ENCODE data around the gene FGF14. TPM values are rescaled to one million over a fixed set of nuclear protein-coding genes. Genes with fewer than 3 reads are reported as not detected.

The FGF14 gene
- polyA plus RNA-seq, 1 of the 3 experiments (the other 2 are of a cell fraction) = 0.20 TPM

DNA sequence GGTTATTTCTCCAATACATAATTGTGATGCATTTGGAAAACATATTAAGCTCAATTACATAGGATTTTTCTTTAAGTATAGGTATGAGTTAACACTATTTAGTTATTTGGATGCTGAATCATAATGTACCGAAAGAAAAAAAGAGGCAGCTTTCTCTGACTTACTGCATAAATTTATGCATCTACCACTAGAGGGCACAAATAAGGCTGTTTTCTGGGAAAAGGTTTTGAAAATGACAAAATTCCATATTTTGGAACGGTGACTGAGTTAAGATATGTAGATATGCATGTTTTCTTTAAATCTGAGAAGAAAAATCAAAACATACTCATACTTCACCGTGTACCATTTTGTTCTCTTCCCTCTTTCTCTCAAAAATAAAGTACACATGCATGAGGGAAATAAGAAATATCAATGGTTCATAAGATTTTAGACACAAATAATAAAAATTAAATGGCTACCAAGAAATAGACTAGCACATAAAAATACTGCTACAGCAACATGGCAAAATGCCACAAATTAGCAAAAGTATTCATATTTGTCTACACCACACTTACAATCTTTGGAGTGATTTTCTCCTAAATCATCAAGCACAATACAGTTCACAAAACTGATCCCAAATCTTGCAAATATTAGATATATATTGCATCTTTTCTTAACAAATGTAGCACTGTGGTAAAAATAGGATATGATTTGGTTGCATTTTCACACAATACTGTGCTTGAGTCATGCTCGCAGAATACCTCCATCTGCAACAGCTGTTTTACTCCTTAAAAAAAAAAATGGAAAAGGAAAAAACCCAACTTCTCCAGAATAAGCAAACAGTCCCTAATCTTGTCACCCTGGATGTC lies 260.0 kb downstream of the FGF14 start:
- no peaks in the 10 kb centered on the region for H3K79me2 ChIP-seq (ENCODE audit: insufficient read depth)
- H3K4me3 ChIP-seq (ENCODE audit: low read depth in 2 of 2, low read length in 1 of 2) = no peak overlapping the region
- TF ChIP-seq SMC3 (IDR thresholded peaks at IDR 0.05; ENCODE audit: low read depth, low read length) (peak; percentile 66), GATA2 (CRISPR knock-in tag; IDR thresholded peaks at IDR 0.05) (no peak), ELF1 (IDR thresholded peaks at IDR 0.05) (no peak), RAD21 (IDR thresholded peaks at IDR 0.05; ENCODE audit: low read length) (peak; percentile 74), GABPA (IDR thresholded peaks at IDR 0.05; ENCODE audit: low read depth) (no peak), MEF2A (IDR thresholded peaks at IDR 0.05; ENCODE audit: borderline replicate concordance, low read depth) (no peak), TEAD4 (IDR thresholded peaks at IDR 0.05; ENCODE audit: borderline replicate concordance, insufficient read depth) (no peak), POLR2AphosphoS5 (IDR thresholded peaks at IDR 0.05; ENCODE audit: low read depth, low read length) (no peak)
- TF ChIP-seq, protein P1, sequence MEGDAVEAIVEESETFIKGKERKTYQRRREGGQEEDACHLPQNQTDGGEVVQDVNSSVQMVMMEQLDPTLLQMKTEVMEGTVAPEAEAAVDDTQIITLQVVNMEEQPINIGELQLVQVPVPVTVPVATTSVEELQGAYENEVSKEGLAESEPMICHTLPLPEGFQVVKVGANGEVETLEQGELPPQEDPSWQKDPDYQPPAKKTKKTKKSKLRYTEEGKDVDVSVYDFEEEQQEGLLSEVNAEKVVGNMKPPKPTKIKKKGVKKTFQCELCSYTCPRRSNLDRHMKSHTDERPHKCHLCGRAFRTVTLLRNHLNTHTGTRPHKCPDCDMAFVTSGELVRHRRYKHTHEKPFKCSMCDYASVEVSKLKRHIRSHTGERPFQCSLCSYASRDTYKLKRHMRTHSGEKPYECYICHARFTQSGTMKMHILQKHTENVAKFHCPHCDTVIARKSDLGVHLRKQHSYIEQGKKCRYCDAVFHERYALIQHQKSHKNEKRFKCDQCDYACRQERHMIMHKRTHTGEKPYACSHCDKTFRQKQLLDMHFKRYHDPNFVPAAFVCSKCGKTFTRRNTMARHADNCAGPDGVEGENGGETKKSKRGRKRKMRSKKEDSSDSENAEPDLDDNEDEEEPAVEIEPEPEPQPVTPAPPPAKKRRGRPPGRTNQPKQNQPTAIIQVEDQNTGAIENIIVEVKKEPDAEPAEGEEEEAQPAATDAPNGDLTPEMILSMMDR (IDR thresholded peaks at IDR 0.05) = peak; percentile 92
- TF ChIP-seq, protein P2, sequence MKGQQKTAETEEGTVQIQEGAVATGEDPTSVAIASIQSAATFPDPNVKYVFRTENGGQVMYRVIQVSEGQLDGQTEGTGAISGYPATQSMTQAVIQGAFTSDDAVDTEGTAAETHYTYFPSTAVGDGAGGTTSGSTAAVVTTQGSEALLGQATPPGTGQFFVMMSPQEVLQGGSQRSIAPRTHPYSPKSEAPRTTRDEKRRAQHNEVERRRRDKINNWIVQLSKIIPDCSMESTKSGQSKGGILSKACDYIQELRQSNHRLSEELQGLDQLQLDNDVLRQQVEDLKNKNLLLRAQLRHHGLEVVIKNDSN (IDR thresholded peaks at IDR 0.05; ENCODE audit: borderline replicate concordance, low read depth) = no peak
- no peaks in the 10 kb centered on the region for H3F3A ChIP-seq (replicated peaks; ENCODE audit: insufficient read depth)
- no peak for DNase-seq
- peaks cover 0 to 4% of the 10 kb centered on the region in 2 experiments for H3K36me3 ChIP-seq (replicated peaks in 1 of 2; ENCODE audit: control insufficient read depth in 1 of 2, insufficient read depth in 2 of 2, low read length in 1 of 2)
- H3K9ac ChIP-seq = no peak overlapping the region
- H3K27ac ChIP-seq (ENCODE audit: low read depth in 2 of 2, low read length in 1 of 2) = peak overlapping the region in 1 of 2 experiments; percentile 99; a peak in 2 of 4 replicates
- CTCF ChIA-PET = interaction anchor here (0.6 to 3.7 kb wide), 46 partner anchors 9 to 412 kb away, joined by 3 to 29 read pairs (median 3); no protein-coding TSS in a partner anchor
- H4K20me1 ChIP-seq (ENCODE audit: insufficient read depth) = no peaks in the 10 kb centered on the region
- peaks cover 0 to 40% of the 10 kb centered on the region in 2 experiments; a peak in 3 of 4 replicates for H3K4me1 ChIP-seq (ENCODE audit: control insufficient read depth in 1 of 2, insufficient read depth in 2 of 2, low read depth in 1 of 2, low read length in 1 of 2)
- no peaks in the 10 kb centered on the region for H3K9me2 ChIP-seq
- POLR2A ChIA-PET = no interaction called here
- 30% methylated on average over 4 of the region's 4 CpGs for WGBS (ENCODE audit: low lambda C conversion rate)
- no peaks in the 10 kb centered on the region for H3K27me3 ChIP-seq (ENCODE audit: insufficient read depth)
- no peak overlapping the region for H3K4me2 ChIP-seq
- H2AFZ ChIP-seq (ENCODE audit: low read depth) = 0 out of 2 replicates have a peak overlapping the region, but pooled peaks have one; percentile 35
- no peaks in the 10 kb centered on the region for H3K9me3 ChIP-seq

DNA sequence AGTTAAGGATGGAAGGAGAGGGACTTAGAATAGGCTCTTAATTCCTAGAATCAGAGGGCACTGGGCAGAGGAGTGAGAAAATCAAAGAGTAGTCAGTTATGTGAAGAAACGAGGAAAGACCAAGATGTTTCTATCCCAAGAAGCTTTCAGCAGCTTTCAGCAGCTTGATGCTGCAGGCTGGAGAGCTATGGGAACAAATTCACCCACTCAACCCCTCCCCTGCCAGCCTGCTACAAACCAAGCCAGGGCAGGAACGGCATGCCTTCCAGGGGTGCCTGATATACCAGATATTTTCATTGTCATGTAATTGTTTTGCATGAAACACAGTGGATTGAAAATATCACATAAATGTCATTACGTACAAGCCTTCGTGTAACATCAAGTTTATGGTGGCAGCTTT lies 262.2 kb downstream of the FGF14 start:
- Histone ChIP-seq H3K27ac (ENCODE audit: low read depth in 2 of 2, low read length in 1 of 2) (peak overlapping the region in 1 of 2 experiments; percentile 72; a peak in 2 of 4 replicates), H3K27me3 (ENCODE audit: insufficient read depth) (no peaks in the 10 kb centered on the region), H3K9me3 (no peaks in the 10 kb centered on the region), H4K20me1 (ENCODE audit: insufficient read depth) (no peaks in the 10 kb centered on the region), H3F3A (replicated peaks; ENCODE audit: insufficient read depth) (no peaks in the 10 kb centered on the region), H3K9me2 (no peaks in the 10 kb centered on the region), H3K9ac (no peak overlapping the region), H3K4me2 (no peak overlapping the region), H3K36me3 (replicated peaks in 1 of 2; ENCODE audit: control insufficient read depth in 1 of 2, insufficient read depth in 2 of 2, low read length in 1 of 2) (peaks cover 0 to 4% of the 10 kb centered on the region in 2 experiments), H2AFZ (ENCODE audit: low read depth) (no peak overlapping the region), H3K4me1 (ENCODE audit: control insufficient read depth in 1 of 2, insufficient read depth in 2 of 2, low read depth in 1 of 2, low read length in 1 of 2) (peaks cover 0 to 27% of the 10 kb centered on the region in 2 experiments; a peak in 3 of 4 replicates), H3K79me2 (ENCODE audit: insufficient read depth) (no peaks in the 10 kb centered on the region), H3K4me3 (ENCODE audit: low read depth in 2 of 2, low read length in 1 of 2) (no peak overlapping the region)
- no peak for DNase-seq
- CTCF ChIA-PET = interaction anchor here (1.2 to 2.2 kb wide), 5 partner anchors 51 to 995 kb away, joined by 3 to 10 read pairs (median 4); no protein-coding TSS in a partner anchor
- POLR2A ChIA-PET = no interaction called here
- TF ChIP-seq NRF1 (IDR thresholded peaks at IDR 0.05; ENCODE audit: low read depth, low read length) = no peak
- no peak for TF ChIP-seq JUND (IDR thresholded peaks at IDR 0.05)
- TF ChIP-seq ELF1 (IDR thresholded peaks at IDR 0.05) = no peak
- TF ChIP-seq RXRA (IDR thresholded peaks at IDR 0.05; ENCODE audit: borderline replicate concordance, low read depth) = no peak
- TF ChIP-seq, protein P3, sequence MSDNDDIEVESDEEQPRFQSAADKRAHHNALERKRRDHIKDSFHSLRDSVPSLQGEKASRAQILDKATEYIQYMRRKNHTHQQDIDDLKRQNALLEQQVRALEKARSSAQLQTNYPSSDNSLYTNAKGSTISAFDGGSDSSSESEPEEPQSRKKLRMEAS (IDR thresholded peaks at IDR 0.05; ENCODE audit: low read depth) = no peak
- TF ChIP-seq NFIC (IDR thresholded peaks at IDR 0.05; ENCODE audit: borderline replicate concordance) = no peak
- TF ChIP-seq EP300 (IDR thresholded peaks at IDR 0.05; ENCODE audit: borderline replicate concordance in 1 of 2, low read depth in 1 of 2, low read length in 1 of 2) = no peak
- no peak for TF ChIP-seq RAD21 (IDR thresholded peaks at IDR 0.05; ENCODE audit: low read length)
- TF ChIP-seq POLR2AphosphoS5 (IDR thresholded peaks at IDR 0.05; ENCODE audit: low read depth, low read length) = no peak
- 76% methylated on average over 4 of the region's 4 CpGs for WGBS (ENCODE audit: low lambda C conversion rate)

Measured in SK-N-SH (cell line).